Karpas-422 (cell line): ENCODE results near the gene ASCC3. TPM values are rescaled to one million over a fixed set of nuclear protein-coding genes. Genes with fewer than 3 reads are reported as not detected.
"Not testable (repeated sequence)": the region's sequence is repeated elsewhere in the genome, so short reads cannot be mapped to it uniquely, and the experiment has no call there.

Experiments used
- DNase-seq: peaks from one replicate; pipeline ENCODE4 v3.0.0-alpha.2; 2015
- H2AFZ ChIP-seq: fragments of 200-600 bp; sonication (generic); 2 replicates; pipeline ENCODE4 v1.6.1; 2014; ENCODE audit warnings: antibody characterized with exemption, low read length, mixed read lengths
- H3K27ac ChIP-seq: fragments of 200-600 bp; sonication (generic); 2 replicates; pipeline ENCODE4 v1.5.1; 2014; ENCODE audit warnings: mild to moderate bottlenecking, low read length, moderate library complexity
- H3K27me3 ChIP-seq: fragments of 200-600 bp; sonication (generic); 2 replicates; pipeline ENCODE4 v1.6.1; 2014; ENCODE audit warnings: low read length, mixed read lengths
- H3K36me3 ChIP-seq: fragments of 200-600 bp; sonication (generic); 2 replicates; pipeline ENCODE4 v1.6.1; 2014; ENCODE audit warnings: low read length, mixed read lengths; ENCODE audit not compliant: insufficient read depth
- H3K4me1 ChIP-seq: fragments of 200-600 bp; sonication (generic); 2 replicates; pipeline ENCODE4 v1.6.1; 2014; ENCODE audit warnings: mild to moderate bottlenecking, low read length, mixed read lengths
- H3K4me2 ChIP-seq: fragments of 200-600 bp; sonication (generic); 2 replicates; pipeline ENCODE4 v1.6.1; 2014; ENCODE audit warnings: low read length, low read depth, mild to moderate bottlenecking; ENCODE audit not compliant: poor library complexity, severe bottlenecking
- H3K4me3 ChIP-seq: fragments of 200-600 bp; sonication (generic); 2 replicates; pipeline ENCODE4 v1.5.1; 2014; ENCODE audit warnings: mild to moderate bottlenecking, antibody characterized with exemption, low read length, mixed read lengths
- H3K79me2 ChIP-seq: fragments of 200-600 bp; sonication (generic); 2 replicates; pipeline ENCODE4 v1.6.1; 2014; ENCODE audit warnings: mild to moderate bottlenecking, low read length, mixed read lengths
- H3K9ac ChIP-seq: fragments of 200-600 bp; sonication (generic); 2 replicates; pipeline ENCODE4 v1.6.0; 2014; ENCODE audit warnings: low read length
- H3K9me2 ChIP-seq: fragments of 200-600 bp; sonication (generic), shearing (Covaris generic); replicated peaks from 2 replicates; pipeline ENCODE4 v1.6.0; 2014; ENCODE audit warnings: mild to moderate bottlenecking, low read length, moderate library complexity; ENCODE audit not compliant: insufficient read depth
- H3K9me3 ChIP-seq: fragments of 300-700, 200-600 bp; sonication (generic); 2 replicates; pipeline ENCODE4 v1.6.1; 2014; ENCODE audit warnings: low read length, mixed read lengths
- H4K20me1 ChIP-seq: fragments of 200-600 bp; sonication (generic); 2 replicates; pipeline ENCODE4 v1.6.1; 2014; ENCODE audit warnings: mild to moderate bottlenecking, antibody characterized with exemption, low read length, low read depth; ENCODE audit not compliant: insufficient read depth
- total RNA-seq: library from RNA; depleted of rRNA; stranded (reverse); fragments of >200 nt; shearing (Covaris generic); gene quantifications from 2 replicates; pipeline ENCODE4 v1.2.3, GENCODE V29; 2014; ENCODE audit warnings: low replicate concordance

The ASCC3 gene
- total RNA-seq, 1 experiment from 2014 or later, result 56.2 TPM

- peaks cover 85% of the 10 kb centered on the region for H3K79me2 ChIP-seq
- H3K27me3 ChIP-seq, result no peaks in the 10 kb centered on the region
- H3K9me2 ChIP-seq, result no peaks in the 10 kb centered on the region
- H3K9me3 ChIP-seq, result no peaks in the 10 kb centered on the region
- H3K27ac ChIP-seq, result no peak overlapping the region
- H3K36me3 ChIP-seq, result peaks cover 60% of the 10 kb centered on the region
- peaks cover 6% of the 10 kb centered on the region for H3K4me1 ChIP-seq
- H3K4me2 ChIP-seq, result no peak overlapping the region
- DNase-seq, result no peak
- H4K20me1 ChIP-seq, result no peaks in the 10 kb centered on the region
- no peak overlapping the region for H3K4me3 ChIP-seq
- H2AFZ ChIP-seq, result no peak overlapping the region
- H3K9ac ChIP-seq, result no peak overlapping the region
Measured at GRCh38 chr6:100850174-100850573, 31.0 kb downstream of the ASCC3 start.

GRCh38 chr6:100846276-100846675, 34.9 kb downstream of the ASCC3 start:
- peaks cover 93% of the 10 kb centered on the region for H3K79me2 ChIP-seq
- no peak overlapping the region for H2AFZ ChIP-seq
- H3K27ac ChIP-seq, result no peak overlapping the region
- no peaks in the 10 kb centered on the region for H3K27me3 ChIP-seq
- H3K9me3 ChIP-seq, result no peaks in the 10 kb centered on the region
- no peak overlapping the region for H3K4me2 ChIP-seq
- H3K4me3 ChIP-seq, result no peak overlapping the region
- peaks cover 54% of the 10 kb centered on the region for H3K36me3 ChIP-seq
- H3K9ac ChIP-seq, result no peak overlapping the region
- H4K20me1 ChIP-seq, result no peaks in the 10 kb centered on the region
- H3K4me1 ChIP-seq, result peaks cover 6% of the 10 kb centered on the region
- no peaks in the 10 kb centered on the region for H3K9me2 ChIP-seq
- DNase-seq, result no peak

GRCh38 chr6:100845676-100846075, 35.5 kb downstream of the ASCC3 start:
- peaks cover 54% of the 10 kb centered on the region for H3K36me3 ChIP-seq
- no peak overlapping the region for H2AFZ ChIP-seq
- peaks cover 93% of the 10 kb centered on the region for H3K79me2 ChIP-seq
- H3K4me3 ChIP-seq, result no peak overlapping the region
- peaks cover 6% of the 10 kb centered on the region for H3K4me1 ChIP-seq
- H3K9ac ChIP-seq, result no peak overlapping the region
- no peaks in the 10 kb centered on the region for H4K20me1 ChIP-seq
- DNase-seq, result no peak
- H3K9me2 ChIP-seq, result no peaks in the 10 kb centered on the region
- H3K27me3 ChIP-seq, result no peaks in the 10 kb centered on the region
- no peak overlapping the region for H3K4me2 ChIP-seq
- H3K27ac ChIP-seq, result no peak overlapping the region
- no peaks in the 10 kb centered on the region for H3K9me3 ChIP-seq

- H3K4me1 ChIP-seq, result no peaks in the 10 kb centered on the region
- H3K9me2 ChIP-seq, result no peaks in the 10 kb centered on the region
- H3K9ac ChIP-seq, result no peak overlapping the region
- 0 out of 2 replicates have a peak, but pooled peaks cover 3% of the 10 kb centered on the region for H3K9me3 ChIP-seq
- H3K4me2 ChIP-seq, result no peak overlapping the region
- no peaks in the 10 kb centered on the region for H4K20me1 ChIP-seq
- H3K79me2 ChIP-seq, result peaks cover 96% of the 10 kb centered on the region
- DNase-seq, result no peak
- no peak overlapping the region for H3K4me3 ChIP-seq
- no peak overlapping the region for H2AFZ ChIP-seq
- H3K27me3 ChIP-seq, result no peaks in the 10 kb centered on the region
- no peak overlapping the region for H3K27ac ChIP-seq
- peaks cover 40% of the 10 kb centered on the region for H3K36me3 ChIP-seq
Measured at GRCh38 chr6:100839419-100839818, 41.7 kb downstream of the ASCC3 start.

- DNase-seq, result no peak
- Histone ChIP-seq H3K9me3 (0 out of 2 replicates have a peak, but pooled peaks cover 3% of the 10 kb centered on the region), H3K27me3 (no peaks in the 10 kb centered on the region), H3K4me2 (no peak overlapping the region), H3K9me2 (no peaks in the 10 kb centered on the region), H3K4me3 (no peak overlapping the region), H3K79me2 (peaks cover 96% of the 10 kb centered on the region), H3K9ac (no peak overlapping the region), H3K36me3 (peaks cover 36% of the 10 kb centered on the region), H2AFZ (no peak overlapping the region), H4K20me1 (no peaks in the 10 kb centered on the region), H3K4me1 (no peaks in the 10 kb centered on the region), H3K27ac (no peak overlapping the region)
Measured at GRCh38 chr6:100838011-100838410, 43.1 kb downstream of the ASCC3 start.

GRCh38 chr6:100833972-100834574, 47.1 kb downstream of the ASCC3 start:
- no peaks in the 10 kb centered on the region for H3K27me3 ChIP-seq
- H3K9me3 ChIP-seq, result peaks cover 7% of the 10 kb centered on the region; the same call in 1 of the 2 replicates
- no peaks in the 10 kb centered on the region for H3K4me1 ChIP-seq
- H3K36me3 ChIP-seq, result peaks cover 48% of the 10 kb centered on the region
- no peak for DNase-seq
- H2AFZ ChIP-seq, result no peak overlapping the region
- no peak overlapping the region for H3K27ac ChIP-seq
- no peaks in the 10 kb centered on the region for H3K9me2 ChIP-seq
- no peak overlapping the region for H3K9ac ChIP-seq
- H3K4me2 ChIP-seq, result no peak overlapping the region
- H4K20me1 ChIP-seq, result no peaks in the 10 kb centered on the region
- H3K79me2 ChIP-seq, result peaks cover 92% of the 10 kb centered on the region
- H3K4me3 ChIP-seq, result no peak overlapping the region

GRCh38 chr6:100829077-100829595, 52.0 kb downstream of the ASCC3 start:
- H3K27ac ChIP-seq, H4K20me1 ChIP-seq, H3K4me3 ChIP-seq, H3K9me3 ChIP-seq, DNase-seq, H3K4me2 ChIP-seq, H3K27me3 ChIP-seq, H3K4me1 ChIP-seq, H3K9me2 ChIP-seq, H3K9ac ChIP-seq, H2AFZ ChIP-seq: not testable (repeated sequence)
- Histone ChIP-seq H3K79me2 (peaks cover 79% of the 10 kb centered on the region), H3K36me3 (peaks cover 33% of the 10 kb centered on the region)

- no peaks in the 10 kb centered on the region for H3K27me3 ChIP-seq
Measured at GRCh38 chr6:100823041-100823440, 58.1 kb downstream of the ASCC3 start.

More at GRCh38 chr6:100823041-100823440, 58.1 kb downstream of the ASCC3 start:
- Histone ChIP-seq H3K79me2 (peaks cover 89% of the 10 kb centered on the region), H3K9ac (no peak overlapping the region), H3K9me3 (no peaks in the 10 kb centered on the region), H3K36me3 (peaks cover 22% of the 10 kb centered on the region; the same call in 1 of the 2 replicates), H3K4me2 (no peak overlapping the region), H3K4me1 (no peaks in the 10 kb centered on the region), H3K9me2 (no peaks in the 10 kb centered on the region), H4K20me1 (no peaks in the 10 kb centered on the region), H3K4me3 (no peak overlapping the region), H2AFZ (no peak overlapping the region), H3K27ac (no peak overlapping the region)
- no peak for DNase-seq
